ENCODE measurements around the gene TRIM3.

Gene TRIM3

DNA sequence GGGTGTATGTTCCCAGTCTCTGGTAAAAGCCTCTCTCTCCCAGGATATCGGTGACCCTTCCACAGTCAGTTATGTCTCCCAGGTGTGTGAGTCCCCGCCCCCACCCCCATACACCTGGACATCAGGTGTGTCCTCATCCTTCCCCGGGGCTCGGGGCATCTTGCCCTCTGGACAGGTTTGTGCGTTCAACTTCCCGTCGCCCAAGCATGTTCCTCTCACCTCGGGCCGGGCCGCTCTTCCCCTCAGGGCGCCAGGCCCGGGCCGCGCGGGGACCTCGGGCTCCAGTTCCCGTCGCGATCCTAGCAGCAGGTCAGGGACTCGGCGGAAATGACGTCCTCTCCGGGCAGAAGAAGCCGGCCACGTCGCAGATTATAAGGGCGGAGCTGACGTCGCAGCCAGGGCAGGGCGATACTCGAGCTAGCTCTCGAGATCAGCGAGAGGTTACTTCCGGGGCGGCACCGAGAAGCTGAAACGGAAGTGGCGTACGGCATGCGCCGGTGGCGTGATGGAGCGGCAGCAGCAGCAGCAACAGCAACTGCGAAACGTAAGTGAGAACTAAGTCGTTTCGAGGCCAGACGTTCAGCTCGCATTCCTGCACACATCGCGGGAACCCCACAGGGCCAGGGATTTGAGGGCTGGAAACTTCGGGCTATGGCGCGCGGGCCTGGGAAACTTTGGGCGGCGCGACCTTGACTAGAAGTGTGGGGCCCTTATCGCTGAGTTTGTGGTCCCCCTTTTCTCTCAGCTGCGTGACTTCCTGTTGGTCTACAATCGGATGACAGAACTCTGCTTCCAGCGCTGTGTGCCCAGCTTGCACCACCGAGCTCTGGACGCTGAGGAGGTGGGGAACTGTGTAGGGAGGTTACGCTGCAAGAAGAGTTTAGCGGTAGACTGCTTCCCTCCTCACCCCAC lies 7.5 kb upstream of the TRIM3 start, which contains the start of the genes ARFIP2 and TIMM10B:
Gene ARFIP2, minus strand, starts transcription at position 320 of the 912 bp plus-strand sequence. CDS start 910 bp downstream, outside the sequence.
Gene TIMM10B, plus strand, starts transcription at position 490 of the 912 bp plus-strand sequence. Its CDS starts 16 bp downstream, at position 506.
- DNase-seq (ENCODE audit: low read depth in 2 of 3, low spot score in 2 of 3) = peak; percentile 74 to 90 (median 89)

DNA sequence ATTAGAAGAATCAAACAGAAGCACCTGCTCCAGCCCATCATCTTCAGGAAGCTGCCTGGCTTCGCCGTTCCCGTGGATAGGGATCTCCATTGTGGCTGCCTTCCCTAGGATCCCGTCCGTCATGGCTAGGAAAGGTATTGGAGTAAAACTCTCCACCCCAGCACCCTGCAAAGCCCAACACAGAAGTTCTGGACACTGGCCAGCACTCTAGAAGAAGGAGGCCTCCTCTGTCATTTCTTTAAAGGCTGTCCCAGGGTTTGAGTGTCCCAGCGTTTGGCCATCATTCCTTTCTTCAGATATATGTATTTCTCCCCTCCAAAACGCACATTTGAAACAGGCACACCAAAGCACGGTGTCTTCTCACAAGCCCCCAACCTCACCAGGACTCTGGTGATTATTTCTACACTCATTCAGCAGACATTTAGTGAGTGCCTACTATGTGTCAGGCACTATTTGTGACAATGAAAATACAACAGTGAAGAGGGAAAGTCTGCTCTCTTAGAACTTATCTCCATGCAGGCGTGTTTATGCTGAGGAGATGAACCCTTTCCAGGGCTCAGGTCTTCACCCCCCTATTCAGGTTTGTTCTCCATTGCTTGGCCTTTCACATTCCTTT lies 6.7 kb upstream of the TRIM3 start:
- no peak for DNase-seq (ENCODE audit: low read depth in 2 of 3, low spot score in 2 of 3)

DNA sequence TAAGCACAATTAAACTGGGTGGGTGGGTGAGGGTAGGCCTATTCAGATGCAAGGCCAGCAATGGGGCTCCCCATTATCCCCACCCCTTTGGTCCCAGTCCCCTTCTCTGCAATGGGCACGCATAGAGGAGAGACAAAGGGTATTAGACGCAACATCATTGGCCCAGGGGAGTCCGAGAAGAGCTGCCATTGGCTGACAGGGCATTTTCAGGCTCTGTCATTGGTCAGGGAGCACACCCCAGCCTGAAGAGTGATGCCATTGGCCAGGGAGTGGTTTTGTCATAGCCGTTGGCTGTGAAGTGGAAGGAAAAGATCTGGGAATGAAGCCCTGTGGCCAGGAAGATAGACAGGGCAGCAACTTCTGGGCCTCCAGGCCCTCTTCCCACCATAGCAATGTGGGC lies 2.8 kb upstream of the TRIM3 start:
- DNase-seq (ENCODE audit: low read depth in 2 of 3, low spot score in 2 of 3) = no peak

DNA sequence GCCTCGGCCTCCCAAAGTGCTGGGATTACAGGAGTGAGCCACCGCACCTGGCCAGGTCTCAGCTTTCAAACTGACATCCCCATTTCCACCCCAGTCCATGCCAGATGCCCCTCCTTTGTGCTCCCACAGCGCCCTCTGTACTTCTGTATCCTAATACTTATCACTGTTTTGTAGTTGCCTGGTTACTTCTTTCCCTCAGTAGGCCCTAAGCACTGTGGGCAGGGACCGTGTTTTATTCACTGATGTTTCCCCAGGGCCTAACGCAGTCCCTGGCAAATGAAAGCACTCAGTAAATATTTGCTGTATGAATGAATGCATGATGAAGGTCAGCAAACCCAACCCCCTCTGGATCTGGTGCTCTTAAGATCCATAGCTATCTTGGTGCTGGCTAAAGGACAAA lies 2.2 kb upstream of the TRIM3 start:
- DNase-seq (ENCODE audit: low read depth in 2 of 3, low spot score in 2 of 3) = no peak

DNA sequence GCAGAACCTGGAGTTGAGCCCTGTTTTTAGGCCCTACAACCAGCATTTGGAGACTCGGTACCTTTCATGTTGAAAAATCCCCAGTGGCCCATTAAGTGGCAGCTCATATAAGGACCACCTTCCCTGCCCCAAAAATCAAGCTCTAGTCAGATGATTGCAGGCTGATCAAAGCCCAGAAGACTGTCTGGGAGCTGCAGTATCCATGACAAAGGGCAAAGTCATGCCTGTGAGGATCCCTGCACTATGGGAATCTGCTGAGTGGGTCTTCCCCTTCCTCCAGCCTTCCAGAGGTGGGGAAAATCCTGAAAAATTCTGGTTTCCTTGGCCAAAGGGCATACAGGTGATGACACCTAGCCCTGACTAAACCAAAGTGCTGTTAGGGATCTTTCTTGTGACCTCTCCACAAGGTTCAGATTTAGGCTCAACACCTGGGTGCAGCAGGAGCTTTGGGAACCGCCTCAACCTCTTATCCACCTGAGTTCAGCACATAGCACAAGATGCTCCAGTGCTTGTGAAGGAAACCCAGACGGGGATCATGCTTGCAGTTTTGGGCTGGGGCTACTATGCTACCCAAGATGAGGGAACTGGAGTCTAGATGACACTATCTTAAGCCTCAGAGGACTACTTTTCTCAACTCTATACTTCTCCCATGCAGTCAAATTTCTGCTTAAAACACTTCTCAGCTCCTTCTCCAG lies 1.2 kb upstream of the TRIM3 start:
- DNase-seq (ENCODE audit: low read depth in 2 of 3, low spot score in 2 of 3) = no peak

DNA sequence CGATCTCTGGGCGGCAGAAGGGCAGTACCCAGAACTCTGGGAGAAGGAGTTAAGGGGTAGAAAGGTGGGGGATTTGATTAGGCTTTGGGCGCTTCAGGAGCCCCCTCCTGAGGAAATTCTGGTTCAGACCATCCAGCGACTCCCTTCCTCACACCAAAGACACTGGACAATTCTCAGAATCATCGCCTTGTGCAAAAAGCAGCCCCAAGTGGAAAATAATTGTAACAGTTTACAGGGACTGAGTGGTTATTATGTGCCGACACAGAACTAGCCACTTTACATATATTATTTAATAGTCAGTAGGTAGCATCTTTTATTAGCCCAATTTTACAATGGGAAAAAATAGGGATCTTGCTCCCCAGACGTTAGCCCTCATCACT lies 662 bp upstream of the TRIM3 start:
- no peak for DNase-seq (ENCODE audit: low read depth in 2 of 3, low spot score in 2 of 3)

DNA sequence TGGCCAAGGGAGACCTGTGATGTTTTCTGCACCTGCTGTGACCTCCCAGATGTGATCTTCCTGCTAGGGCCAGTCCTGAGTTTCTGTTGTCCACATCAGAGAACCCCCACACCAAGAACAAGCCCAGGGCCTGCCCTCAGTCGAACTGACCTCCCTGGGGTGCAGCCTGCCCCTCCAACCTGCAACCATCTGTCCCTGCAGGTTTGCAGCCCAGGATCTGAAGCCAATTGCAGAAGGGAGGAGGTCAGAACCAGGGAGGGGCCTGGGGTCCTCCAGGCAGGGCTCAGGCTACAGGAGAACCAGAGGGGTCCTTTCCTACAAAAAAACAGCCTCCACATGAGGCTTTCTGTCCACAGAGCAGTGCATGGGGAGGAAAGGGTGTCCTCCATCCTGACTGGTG lies 807 bp downstream of the TRIM3 start:
- DNase-seq (ENCODE audit: low read depth in 2 of 3, low spot score in 2 of 3) = no peak

DNA sequence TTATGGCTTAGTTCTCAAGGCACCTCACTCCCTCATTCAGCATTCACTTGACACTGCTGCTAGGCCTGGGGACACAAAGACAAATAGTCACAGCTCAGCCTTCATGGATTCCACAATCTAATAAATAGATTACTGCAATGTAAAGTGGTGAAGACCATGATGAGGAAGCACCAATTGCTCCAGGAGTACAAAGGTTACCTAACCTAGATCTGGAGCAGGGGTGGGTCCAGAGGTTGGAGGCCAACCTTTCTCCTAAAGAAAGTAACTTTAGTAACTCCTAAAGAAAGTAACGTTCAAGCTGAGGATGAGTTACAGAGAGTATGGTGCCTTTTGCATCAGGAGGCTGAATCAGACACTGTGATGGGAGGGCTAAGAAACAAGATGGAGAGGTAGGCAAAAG lies 4.1 kb downstream of the TRIM3 start:
- DNase-seq (ENCODE audit: low read depth in 2 of 3, low spot score in 2 of 3) = no peak

DNA sequence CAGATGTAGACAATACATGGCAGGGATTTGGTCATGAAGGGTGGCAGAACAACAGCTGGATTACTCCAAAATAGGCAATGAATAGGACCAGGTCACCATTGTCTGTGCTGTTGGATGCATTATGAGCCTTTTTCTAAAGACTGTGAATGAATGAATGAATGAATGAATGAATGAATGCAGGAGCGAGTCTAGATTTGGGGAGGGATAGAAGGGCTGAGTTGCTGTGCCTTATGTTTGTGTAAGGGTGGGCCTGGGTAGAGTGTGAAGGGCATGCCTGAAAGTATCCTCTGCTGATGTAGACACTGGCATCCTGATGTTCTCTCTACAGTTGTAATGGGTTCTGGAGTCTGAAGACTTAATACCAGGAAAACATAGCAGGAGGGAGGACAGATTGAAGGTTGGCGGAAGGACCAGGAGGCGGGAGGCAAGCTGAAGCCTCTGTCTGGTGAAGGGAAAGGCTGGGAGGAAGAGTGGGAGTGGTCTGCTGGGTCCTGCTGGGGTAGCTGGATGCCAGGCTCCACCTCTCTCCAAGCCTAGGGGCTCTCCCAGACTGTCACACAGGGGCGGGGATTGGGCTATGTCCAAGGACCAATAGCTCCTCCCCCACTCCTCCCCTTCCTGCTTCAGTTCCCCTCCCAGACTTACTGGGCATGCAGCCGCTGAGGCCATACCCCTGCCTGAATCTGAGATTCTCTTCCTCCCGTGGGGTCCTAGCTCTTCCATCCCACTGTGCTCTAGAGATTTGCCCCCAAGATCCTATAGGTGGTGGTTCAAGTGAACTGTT lies 4.8 kb downstream of the TRIM3 start:
- DNase-seq (ENCODE audit: low read depth in 2 of 3, low spot score in 2 of 3) = no peak

DNA sequence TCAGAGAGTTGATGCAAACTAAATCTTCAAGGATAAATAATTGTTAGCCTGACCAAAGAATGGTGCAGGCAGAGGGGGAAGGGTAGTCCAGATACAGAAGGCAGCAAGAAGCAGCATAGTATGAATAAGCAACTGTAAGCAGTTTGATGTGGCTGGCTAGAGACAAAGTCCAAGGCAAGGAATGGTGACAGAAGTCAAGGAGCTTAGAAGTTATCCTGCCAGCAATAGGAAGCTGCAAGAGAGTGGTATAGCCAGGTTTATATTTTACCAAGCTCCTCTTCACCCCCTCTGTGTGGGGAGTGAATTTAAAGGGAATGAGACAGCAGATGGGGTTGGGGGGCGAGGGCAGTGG lies 14.7 kb downstream of the TRIM3 start:
- DNase-seq (ENCODE audit: low read depth in 2 of 3, low spot score in 2 of 3) = no peak

DNA sequence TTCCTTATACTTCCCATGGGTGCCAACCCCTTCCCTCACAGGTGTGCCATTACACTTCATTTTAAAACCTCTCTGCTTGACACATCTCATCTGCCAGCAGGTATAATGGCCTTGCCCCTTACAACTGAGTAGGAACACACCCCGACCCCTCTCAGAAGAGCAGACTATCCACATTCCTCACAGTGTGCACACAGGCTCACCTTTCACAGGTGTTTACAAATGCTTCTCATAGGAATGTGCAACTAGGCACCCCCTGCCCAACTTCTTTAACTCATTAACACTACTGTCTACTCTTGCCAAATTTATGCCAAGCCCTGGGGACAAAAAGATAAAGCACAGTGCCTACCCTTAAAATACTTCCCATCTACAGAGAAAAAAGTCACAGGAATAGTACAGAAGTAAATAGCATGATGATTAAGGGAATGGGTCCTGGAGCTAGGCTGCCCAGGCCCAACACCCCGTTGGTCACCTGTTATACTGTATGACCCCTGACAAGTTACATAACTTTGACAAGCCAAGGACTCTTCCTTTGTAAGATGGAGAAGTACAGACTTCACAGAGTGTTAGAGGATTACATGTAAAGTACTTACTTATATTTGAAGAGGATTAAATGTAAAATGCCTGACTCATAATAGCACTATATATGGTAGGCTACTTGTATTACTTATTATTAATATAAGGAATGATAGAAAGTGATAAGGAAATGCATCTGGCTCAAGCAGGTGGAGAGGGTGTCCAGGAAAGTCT lies 15.2 kb downstream of the TRIM3 start:
- DNase-seq (ENCODE audit: low read depth in 2 of 3, low spot score in 2 of 3) = no peak

DNA sequence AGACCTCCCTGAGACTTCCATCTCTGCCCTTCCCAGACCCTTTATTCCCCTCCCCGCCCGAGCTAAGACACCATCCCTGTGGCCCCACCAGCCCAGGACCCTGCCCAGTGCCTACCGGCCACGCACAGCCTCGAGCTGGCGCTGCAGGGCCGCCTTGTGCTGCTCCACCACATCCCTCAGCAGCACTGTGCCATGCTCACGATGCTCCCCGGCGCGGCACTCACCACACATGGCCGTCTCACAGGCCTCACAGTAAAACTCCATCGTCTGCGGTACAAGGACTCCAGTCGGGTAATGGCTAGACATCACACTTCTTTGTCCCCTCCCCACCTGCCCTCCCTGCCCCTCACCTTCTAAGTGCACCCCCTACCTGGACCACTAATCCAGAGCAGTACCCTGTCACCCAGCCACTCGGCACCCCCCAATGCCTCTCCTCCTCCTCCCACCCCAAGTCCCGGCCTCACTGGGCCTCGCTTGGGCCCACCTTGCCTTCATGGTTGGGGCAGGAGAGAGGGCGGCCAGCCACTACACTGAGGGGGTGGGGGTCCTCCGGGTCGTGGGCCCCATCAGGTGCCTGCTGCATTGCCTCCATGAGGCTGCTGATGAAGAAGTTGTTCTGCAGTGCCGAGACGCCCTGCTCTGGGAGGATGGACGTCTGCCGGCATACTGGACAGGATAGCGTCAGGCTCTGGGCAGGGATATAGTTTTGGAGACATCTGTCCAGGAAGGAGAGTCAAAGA lies 16.0 kb downstream of the TRIM3 start:
- DNase-seq (ENCODE audit: low read depth in 2 of 3, low spot score in 2 of 3) = no peak

DNA sequence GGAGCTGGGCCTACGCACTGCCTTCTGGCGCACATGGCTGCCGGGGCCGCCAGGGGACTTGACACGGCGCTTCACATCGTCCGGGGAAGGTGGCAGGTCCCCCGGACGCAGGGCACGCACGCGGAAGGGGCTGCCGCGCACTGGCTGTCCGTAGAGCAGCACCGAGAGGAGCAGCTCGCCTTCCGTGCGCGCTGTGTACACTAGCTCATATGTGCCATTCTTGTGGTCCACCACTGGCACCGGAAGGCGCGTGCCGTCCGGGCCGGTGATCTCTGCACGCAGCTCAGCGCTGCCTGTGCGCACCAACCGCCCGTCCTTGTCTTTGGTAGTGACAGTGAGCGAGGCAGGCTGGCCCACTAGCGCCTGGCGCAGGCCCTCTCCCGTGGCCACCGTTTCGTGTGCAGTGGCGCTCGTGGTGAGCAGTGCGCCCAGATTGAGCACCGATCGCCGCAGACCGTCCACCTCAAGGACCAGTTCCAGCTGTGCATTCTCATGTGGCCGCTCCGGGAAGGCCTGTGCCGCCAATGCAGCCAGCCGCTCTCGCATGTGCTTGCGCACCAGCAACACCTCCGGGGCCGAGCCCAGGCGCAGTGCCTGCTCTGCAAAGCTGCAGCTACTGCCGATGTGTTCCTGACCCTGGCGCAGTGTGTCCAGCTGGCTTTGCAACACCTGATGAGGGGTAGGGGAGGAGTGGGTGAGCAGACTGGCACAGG lies 17.2 kb downstream of the TRIM3 start:
- no peak for DNase-seq (ENCODE audit: low read depth in 2 of 3, low spot score in 2 of 3)

DNA sequence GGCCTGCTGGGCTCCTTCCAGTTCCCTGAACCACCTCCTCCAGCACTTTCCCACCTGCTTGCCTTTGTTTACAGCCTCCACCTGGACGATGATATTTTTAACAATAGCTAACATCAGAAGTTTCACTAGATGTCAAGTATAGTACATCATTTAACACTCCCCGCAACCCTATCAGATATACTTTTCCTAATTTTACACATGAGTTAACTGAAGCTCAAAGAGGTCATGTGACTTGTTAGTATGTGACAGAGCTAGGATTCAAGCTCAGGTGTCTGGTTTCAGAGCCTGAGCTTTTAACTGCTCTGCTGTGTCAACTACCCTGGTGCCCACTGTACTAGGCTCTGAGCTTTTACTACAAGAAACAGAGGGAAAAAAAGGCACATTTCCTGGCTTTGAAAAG lies 18.7 kb downstream of the TRIM3 start:
- no peak for DNase-seq (ENCODE audit: low read depth in 2 of 3, low spot score in 2 of 3)

DNA sequence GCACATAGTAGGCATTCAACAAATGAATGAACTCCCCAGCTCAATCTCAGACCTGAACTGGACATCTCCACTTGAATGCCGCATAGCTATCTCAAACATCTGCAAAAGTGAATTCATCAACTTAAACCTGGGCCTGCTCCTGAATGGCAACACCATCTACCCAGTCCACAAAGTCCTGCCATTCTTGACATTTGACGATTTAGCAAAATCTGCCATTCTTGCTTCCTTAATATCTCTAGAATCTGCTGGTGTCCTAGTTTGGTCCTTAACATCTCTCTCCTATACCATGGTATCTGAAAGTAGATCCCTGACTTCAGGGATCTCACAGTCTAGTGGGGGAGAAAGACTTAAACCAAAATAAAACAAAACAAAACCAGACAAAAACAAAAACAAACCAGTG lies 20.6 kb downstream of the TRIM3 start:
- no peak for DNase-seq (ENCODE audit: low read depth in 2 of 3, low spot score in 2 of 3)

DNA sequence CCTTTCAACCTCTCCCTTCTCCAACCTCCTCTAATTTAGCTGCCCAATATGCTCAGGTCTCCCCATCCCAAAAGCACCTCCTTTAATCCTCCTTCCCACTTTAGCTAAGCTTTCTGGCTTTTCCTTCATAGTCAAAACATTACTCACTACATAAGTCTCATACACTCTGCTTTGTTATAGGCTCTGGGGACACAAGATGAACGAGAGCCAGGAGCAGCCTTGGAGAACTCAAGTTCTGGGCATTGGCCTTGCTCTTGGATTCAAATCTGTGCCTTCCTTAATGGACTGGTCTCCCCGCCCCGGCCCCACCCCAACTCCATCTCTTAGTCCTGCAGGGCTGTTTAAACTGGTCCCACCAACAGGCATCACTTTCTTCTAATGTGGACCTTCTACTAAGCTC lies 21.5 kb downstream of the TRIM3 start:
- DNase-seq (ENCODE audit: low read depth in 2 of 3, low spot score in 2 of 3) = no peak

DNA sequence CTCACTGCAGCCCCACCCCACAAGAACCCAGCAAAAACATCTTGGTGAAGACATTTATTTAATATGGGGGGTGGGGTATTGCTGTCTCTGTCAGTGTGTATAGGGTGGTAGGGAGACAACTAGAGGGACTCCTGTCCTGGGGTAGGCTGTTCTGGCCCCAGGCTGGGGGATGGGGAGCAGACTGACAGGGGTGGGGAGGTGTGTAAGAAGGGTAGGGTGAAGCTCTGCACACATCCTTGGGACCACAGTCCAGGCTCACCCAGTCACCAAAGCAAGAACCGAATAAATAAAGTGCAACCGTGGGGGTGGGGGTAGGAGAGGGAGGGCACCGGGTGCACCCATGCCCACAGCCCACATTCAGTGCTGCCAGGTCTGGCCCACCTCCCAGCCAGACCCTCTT lies 25.2 kb downstream of the TRIM3 start:
- no peak for DNase-seq (ENCODE audit: low read depth in 2 of 3, low spot score in 2 of 3)

DNA sequence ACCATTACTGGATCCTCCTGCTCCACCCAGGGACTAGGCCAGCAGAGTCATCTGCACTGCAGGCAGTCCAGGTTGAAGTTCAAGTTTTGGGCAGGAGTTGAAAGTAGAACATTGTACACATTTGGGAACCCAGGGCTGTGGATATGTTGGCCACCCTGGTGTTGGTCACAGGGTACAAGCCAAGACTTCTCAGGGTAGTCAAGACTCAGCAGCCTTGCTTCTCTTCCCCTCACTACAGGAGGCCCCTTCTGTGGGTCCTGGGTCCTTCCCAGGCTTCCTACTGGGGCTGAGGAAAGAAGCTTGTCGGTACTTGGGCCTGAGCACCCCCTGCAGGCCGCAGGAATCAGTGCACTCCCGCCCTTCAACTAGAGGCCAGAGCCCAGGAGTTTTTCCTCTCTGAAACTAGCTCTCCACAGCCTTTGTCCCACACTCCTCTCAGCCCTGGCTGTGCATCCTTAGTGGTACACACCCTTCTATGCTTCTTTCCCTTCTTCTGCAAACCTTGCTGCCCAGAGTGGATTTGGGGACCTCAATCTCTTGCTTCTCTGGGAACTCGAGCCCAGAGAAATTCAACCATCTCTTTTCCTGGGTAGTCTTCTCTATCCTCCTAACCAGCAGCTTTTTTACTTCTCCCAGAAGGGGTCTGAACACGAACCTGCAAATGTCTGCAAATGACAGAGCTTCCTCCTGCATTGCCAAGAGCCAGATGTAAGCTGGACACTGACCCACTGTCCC lies 30.3 kb downstream of the TRIM3 start:
- DNase-seq (ENCODE audit: low read depth in 2 of 3, low spot score in 2 of 3) = peak in 1 of 3 experiments; percentile 29

All from activated CD8-positive, alpha-beta memory T cell treated with anti-CD3 and anti-CD28 coated beads for 48 hours (primary cell).